Thoracic aorta (tissue), 2 donors: Measurements from ENCODE around the gene LUZP4. TPM values are rescaled to one million over a fixed set of nuclear protein-coding genes. Genes with fewer than 3 reads are reported as not detected.

Experiments
- ATAC-seq: fragments of 150-250 bp; one replicate; pipeline ENCODE4 v1.8.0; 2017; ENCODE audit warnings: low read depth; ENCODE audit not compliant: insufficient number of reproducible peaks, low FRiP score
- DNase-seq: peaks from one replicate; pipeline ENCODE4 v3.0.0-alpha.2; 2020; ENCODE audit warnings: low spot score
- H3K27ac ChIP-seq, 2 donors: fragments of 200-600 bp; sonication (generic); 1 replicate in 1 of 2; 2 replicates in 1 of 2; pipeline ENCODE4 v1.5.1; 2016; ENCODE audit warnings: mild to moderate bottlenecking in 2 of 2, moderate library complexity in 2 of 2
- H3K27me3 ChIP-seq: fragments of 200-600 bp; sonication (generic); replicated peaks from 2 replicates; pipeline ENCODE4 v1.6.0; 2016; ENCODE audit warnings: mild to moderate bottlenecking; ENCODE audit not compliant: insufficient read depth
- H3K36me3 ChIP-seq: fragments of 200-600 bp; sonication (generic); one replicate; pipeline ENCODE4 v1.5.1; 2016
- H3K4me1 ChIP-seq, 2 donors: fragments of 200-600 bp; sonication (generic); 1 replicate in 1 of 2; 2 replicates in 1 of 2; pipeline versions ENCODE4 v1.5.1 to v1.6.0; 2016; ENCODE audit warnings: low read depth in 2 of 2, mild to moderate bottlenecking in 1 of 2; ENCODE audit not compliant: control insufficient read depth in 1 of 2
- H3K4me3 ChIP-seq: fragments of 200-600 bp; sonication (generic); 2 replicates; pipeline ENCODE4 v1.5.1; 2016; ENCODE audit warnings: mild to moderate bottlenecking
- H3K9me3 ChIP-seq: fragments of 200-600 bp; sonication (generic); 2 replicates; pipeline ENCODE4 v1.5.1; 2016
- CTCF ChIP-seq: fragments of 200-600 bp; sonication (generic); IDR thresholded peaks from one replicate; pipeline ENCODE4 v1.5.1; 2019; ENCODE audit warnings: antibody characterized with exemption
- total RNA-seq, 2 donors: library from RNA; depleted of rRNA; stranded (reverse); fragments of >200 nt; gene quantifications; one replicate each; pipeline versions ENCODE4 v1.1.0 to v1.2.3, GENCODE V29; 2016

Gene LUZP4
- total RNA-seq = not detected

GRCh38 chrX:115289465-115289864, at the start of gene LUZP4:
Gene LUZP4 (plus strand): TSS chrX:115289715. CDS start chrX:115289760, 45 bp downstream.
- Histone ChIP-seq H3K27me3 (no peaks in the 10 kb centered on the region), H3K4me1 (no peaks in the 10 kb centered on the region), H3K27ac (no peak within 1 kb of the TSS), H3K36me3 (no peaks in the 10 kb centered on the region), H3K4me3 (no peak within 1 kb of the TSS), H3K9me3 (no peaks in the 10 kb centered on the region)
- no peak for DNase-seq
- no peak for ATAC-seq
- TF ChIP-seq CTCF = no peak

DNA sequence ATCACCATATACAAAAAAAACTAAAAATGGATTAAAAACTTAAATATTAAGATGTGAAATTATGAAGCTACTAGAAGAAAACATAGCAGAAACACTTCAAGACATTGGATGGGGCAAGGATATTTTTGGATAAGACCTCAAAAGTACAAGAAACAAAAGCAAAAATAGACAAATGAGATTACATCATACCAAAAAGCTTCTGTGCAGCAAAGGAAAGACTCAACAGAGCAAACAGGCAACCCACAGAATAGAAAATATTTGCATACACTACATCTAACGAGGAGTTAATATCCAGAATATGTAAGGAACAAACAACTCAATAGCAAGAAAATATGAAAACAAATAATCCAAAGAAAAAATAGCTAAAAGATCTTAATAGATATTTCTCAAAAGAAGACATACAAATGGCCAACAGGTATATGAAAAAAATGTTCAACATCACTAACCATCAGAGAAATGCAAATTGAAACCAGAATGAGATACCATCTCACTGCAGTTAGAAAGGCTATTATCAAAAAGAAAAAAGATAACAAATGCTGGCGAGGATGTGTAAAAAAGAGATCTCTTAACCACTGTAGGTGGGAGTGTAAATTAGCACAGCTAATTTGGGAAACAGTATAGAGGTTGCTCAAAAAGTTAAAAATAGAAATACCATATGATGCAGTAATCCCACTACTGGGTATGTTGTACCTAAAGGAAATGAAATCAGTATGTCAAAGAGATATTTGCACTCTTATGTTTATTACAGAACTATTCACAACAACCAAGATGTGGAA, 37.9 kb upstream of the LUZP4 start:
- ATAC-seq (no peak), DNase-seq (no peak)
- no peaks in the 10 kb centered on the region for H3K9me3 ChIP-seq
- no peak overlapping the region for H3K27ac ChIP-seq
- H3K4me1 ChIP-seq = no peaks in the 10 kb centered on the region
- H3K36me3 ChIP-seq = no peaks in the 10 kb centered on the region
- no peak overlapping the region for H3K4me3 ChIP-seq
- no peak for TF ChIP-seq CTCF
- H3K27me3 ChIP-seq = no peaks in the 10 kb centered on the region

DNA sequence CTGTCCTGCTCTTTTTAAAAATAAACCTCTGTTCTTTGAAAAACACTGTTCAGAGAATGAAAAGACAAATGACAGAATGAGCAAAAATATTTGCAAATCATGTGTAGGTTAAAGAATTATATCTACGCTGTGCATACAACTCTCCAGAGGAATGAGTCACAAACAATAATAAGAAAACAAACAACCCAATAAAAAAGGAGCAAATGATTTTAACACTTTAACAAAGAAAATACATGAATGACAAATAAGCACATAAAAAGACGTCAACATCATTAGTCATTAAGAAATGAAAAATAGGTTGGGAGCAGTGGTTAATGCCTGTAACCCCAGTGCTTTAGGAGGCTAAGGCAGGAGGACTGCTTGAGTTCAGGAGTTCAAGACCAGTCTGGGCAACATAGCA, 34.5 kb upstream of the LUZP4 start:
- H3K4me3 ChIP-seq = no peak overlapping the region
- DNase-seq = no peak
- ATAC-seq = no peak
- no peaks in the 10 kb centered on the region for H3K27me3 ChIP-seq
- H3K4me1 ChIP-seq = no peaks in the 10 kb centered on the region
- no peak overlapping the region for H3K27ac ChIP-seq
- no peaks in the 10 kb centered on the region for H3K36me3 ChIP-seq
- H3K9me3 ChIP-seq = no peaks in the 10 kb centered on the region
- TF ChIP-seq CTCF = no peak

- Histone ChIP-seq H3K4me1 (no peaks in the 10 kb centered on the region), H3K27ac (no peak overlapping the region), H3K27me3 (no peaks in the 10 kb centered on the region), H3K4me3 (no peak overlapping the region), H3K36me3 (no peaks in the 10 kb centered on the region), H3K9me3 (no peaks in the 10 kb centered on the region)
- DNase-seq (no peak), ATAC-seq (no peak)
- no peak for TF ChIP-seq CTCF
These were observed 31.8 kb upstream of the LUZP4 start for GRCh38 chrX:115257711-115258110.

- no peak for TF ChIP-seq CTCF
- Histone ChIP-seq H3K9me3 (no peaks in the 10 kb centered on the region), H3K4me3 (no peak overlapping the region), H3K4me1 (no peaks in the 10 kb centered on the region), H3K27ac (no peak overlapping the region), H3K27me3 (no peaks in the 10 kb centered on the region), H3K36me3 (no peaks in the 10 kb centered on the region)
- ATAC-seq = no peak
- DNase-seq = no peak
These were observed 30.2 kb upstream of the LUZP4 start for GRCh38 chrX:115259238-115259875.
